GM21576 (cell line): ENCODE data around the gene LFNG.
A peak's percentile ranks its signal among the peaks of the same experiment; 100 is the strongest.
"Not testable (repeated sequence)": the region's sequence is repeated elsewhere in the genome, so short reads cannot be mapped to it uniquely, and the experiment has no call there.

ENCODE experiments used
- ATAC-seq: cut with Tn5 transposase; IDR thresholded peaks from one replicate; pipeline ENCODE4 v1.9.1; 2021; ENCODE audit warnings: mild to moderate bottlenecking, moderate library complexity; ENCODE audit not compliant: unreplicated experiment

LFNG gene

DNA sequence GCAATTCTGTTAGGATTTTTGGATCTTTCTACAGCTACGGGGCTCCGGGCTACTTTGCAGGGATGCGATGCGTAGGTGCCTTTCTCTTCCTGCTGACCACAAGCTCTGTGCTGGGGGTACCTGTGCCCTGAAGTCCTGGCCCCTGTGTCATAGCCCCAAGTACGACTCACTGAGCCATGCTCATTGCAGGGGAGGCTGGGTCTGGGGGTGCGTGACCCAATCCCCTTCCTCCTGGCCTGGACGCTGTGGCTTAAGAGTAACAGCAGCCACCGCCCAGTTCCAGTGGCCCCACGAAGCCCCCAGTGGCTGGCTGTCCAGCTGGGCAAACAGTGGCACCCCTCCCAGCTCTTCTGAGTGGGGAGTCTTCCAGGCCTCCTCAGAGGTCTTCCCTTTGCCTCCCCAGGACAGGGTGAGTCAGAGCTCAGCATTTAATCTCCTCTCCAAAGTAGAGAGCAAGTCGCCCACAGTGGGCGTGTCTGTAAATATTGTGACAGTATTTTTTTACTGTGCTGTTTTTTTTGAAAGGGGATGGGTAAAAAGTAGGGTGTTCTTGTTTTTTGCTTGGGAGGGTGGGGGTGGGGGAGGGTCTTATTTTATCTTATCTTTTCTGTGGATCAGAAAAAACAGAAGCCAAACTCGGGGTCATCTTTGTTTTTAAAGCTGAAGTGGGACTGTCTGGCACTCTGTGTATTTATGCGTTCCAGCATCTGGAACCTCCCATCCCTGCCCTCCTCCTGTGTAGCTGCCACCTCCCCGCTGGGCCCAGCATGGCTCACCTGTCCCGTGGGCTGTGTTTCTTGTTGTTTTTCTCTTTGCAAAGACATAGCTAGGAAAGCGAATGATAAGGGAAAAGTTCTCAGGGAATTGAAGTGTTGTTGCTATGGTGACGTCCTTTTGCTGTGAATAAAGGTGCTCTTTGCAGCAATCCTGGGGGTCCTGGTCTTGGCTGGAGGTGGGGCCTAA, 8.2 kb downstream of the LFNG start:
- no peak for ATAC-seq

DNA sequence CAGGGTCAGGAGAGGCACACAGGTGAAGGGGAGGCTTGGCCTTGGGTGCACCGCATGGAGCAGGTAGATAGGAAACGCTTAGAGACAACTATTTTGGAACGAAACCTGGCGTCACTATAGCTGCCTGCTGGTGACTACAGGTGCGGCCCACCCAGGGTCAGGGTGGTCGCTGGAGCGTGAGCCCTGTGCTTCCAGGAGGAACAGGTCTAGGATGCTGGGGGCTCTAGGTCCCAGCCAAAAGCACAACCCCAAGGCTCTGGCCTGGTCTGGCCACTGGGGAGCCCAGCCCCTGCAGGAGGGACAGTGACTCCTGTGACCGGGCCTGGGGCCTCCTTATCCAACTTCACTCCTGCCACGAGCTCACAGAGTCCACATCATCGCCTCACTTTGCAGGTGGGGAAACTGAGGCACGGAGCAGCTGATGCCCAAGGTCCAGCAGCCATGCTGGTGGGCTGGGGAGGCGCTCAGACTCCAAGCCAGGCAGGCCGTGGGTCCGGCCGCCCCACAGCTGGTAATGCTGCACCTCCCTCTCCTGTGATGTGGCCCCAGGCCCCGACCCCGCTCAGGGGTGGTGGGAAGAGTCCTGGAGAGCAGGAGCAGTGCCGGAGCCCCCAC, 9.0 kb downstream of the LFNG start:
- ATAC-seq = no peak

DNA sequence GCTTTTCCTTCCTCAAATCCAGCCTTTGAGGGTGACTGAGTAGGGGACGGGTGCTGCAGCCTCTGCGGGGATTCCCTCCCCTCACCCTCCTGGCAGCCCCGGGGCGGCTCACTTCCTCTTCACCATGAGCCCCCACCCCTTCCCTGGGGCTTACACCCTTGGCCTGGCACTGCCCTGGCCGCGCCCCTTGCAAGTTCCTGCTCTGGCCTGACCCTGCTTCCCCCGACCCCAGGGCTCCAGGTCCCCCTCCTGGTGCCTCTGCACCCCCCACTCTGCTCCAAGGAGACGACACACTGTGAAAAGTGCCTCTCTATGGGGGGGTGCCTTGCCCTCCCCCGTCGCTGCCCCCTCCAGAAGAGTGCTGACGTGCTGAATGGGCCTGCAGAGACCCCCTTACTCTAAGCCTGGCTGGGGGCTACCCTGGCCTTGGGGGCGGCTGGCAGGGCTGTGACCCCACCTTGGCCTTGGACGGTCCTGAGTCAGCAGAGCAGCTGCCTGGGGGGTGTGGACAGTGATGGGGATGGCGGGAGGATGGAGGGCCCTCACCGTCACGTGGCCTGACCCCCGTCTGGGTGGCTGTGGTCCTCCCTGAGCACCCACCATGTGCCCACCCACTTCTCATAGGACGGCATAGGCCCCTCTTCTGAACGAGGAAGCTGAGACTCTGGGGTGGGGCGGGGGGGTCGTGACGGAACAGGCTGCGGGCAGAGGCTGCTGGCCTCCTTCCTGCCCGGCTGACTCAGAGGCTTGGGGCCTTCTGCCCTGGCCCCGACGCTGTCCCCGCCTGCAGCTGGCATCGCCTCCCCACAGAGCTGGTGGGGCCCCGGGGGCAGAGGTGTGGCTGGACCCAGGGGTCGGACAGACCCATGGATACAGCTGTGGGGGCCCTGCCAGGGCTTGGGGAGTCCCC, 9.8 kb downstream of the LFNG start:
- peak; percentile 36 for ATAC-seq

DNA sequence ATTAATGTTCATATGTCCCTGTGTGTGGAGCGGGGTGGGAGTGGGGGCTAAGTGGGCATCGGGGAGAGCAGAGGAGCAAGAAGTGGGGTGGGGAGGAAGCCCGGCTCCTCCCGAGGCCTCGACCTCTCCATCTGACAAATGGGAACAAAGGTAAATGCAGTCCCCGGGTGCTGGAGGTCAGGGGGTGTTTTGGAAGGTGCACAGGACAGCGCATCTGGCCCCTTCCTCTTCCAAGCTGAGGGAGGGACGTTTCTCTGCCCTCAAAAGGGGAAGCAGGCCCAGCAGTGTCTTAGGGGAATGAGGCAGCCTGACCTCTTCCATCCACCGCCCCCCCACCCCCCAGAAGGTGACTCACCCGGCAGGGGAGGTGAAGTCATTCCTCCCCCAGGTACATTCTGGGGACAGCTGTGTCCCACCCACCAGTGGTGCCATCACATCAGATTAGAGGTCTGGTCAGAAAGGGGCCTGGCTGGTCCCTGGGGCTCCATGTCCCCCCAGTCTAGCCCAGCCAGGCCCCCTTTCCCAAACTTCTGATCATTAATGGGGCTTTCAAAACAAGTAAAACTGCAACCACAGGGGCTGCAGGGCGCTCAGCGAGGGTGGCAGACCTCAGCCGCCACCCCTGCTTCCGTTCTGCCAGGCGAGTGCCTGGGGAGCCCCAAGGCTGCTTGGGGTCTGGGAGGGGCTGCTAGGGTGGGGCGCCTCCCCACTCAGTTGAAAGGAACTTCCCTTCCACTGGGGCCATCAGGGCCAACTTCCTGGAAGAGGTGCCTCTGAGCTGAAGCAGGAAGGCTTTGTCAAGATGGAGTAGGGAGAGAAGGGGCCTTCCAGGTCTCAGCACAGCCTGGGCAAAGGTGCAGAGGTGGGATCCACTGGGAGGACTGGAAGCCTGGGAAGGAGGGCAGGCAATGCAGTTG, 10.8 kb downstream of the LFNG start:
- ATAC-seq = no peak

DNA sequence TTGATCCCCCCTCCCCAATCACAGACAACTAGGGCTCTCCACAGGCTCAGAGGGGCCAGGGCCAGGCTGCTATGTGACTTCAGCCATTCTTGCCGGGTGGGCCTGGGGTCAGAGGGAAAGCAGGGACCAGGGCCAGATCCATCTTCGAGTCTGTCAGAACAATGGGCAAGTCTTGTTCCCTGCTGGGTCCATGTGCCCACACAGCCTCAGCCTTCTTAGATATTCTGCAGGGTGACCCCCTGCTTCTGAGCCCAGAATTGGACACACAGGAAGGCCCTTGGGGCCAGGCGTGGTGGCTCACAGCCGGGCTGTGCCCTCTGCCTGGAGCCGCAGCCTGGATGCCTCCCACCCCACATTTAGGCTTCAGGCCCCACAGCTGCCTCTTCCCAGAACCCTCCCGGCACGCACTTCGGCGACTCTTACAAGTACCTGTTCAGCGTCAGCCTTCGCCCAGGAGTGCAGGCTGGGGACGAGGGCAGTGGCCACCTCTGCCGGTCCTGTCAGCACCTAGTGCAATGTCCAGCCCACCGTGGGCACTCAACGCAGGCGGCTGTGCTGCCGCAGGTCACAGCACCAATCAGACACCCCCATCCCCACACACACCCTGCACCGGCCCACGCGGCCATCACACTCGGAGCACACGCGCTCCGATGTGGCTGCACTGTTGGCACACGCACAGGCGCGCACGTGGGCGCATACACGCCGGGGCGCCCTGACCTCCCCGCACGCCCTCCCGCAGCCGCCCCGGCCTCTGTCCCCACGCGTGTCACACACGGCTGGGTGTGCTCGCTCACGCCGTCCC, 11.6 kb downstream of the LFNG start:
- ATAC-seq = not testable (repeated sequence)

DNA sequence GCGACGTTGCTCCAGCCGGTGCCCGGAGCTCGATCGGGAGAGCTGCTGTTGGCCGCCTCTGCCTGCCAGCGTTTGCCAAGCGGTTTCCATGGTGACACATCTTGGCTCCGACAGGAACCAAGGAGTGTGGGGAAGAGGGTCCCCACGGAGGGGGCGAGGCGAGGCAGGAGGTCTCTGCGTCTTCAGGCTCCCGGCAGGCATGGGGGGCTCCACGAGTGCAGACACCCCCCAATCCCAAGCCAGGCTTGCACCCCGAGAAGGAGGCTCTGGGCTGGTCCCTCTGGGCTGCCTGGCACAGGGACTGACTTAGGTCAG, 12.2 kb downstream of the LFNG start:
- ATAC-seq = not testable (repeated sequence)

DNA sequence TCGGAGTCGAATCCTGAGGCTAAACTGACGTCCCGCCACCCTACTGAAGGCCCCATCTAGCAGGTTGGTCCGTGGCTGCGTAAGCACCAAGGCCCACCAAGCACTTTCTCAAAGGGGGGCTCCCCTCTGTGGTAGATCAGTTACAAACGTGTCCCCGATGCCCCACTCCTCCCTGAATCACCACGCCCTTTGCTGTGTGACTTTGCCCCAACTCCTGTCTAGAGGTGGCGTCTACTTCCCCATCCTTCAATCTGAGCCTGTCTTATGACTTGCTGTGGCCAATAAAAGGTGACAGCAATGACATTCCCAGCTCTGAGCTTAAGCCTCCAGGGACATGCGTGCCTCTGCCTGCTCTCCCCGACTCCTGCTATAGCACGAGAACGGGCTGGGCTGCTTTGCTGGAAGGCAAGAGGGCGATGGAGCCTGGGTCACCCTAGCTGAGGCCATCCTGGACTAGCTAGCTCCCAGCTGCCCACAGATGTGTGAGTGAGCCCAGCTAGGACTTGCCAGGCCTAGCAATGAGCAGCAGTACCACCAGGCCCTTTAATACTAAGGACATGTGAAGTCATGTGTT, 12.7 kb downstream of the LFNG start:
- not testable (repeated sequence) for ATAC-seq

DNA sequence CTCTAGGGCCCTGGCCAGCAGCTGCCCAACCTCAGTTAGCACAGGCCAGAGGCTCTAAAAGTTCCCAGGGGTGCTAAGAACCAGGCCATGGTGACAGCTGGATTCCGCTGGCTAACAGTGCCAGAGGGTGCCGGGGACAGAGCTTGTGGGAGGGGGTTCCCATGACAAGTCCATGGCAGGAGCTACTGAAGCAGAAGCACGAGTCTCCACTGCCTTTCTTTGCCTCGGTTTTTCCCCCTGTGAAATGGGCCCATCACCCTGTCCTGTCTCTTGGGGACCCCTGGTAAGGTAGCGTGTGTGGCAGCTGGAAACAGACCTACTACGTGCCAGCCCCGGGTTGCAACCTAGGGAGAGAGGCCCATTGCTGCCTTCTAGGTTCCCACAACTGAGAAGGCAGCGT, 13.2 kb downstream of the LFNG start:
- ATAC-seq = not testable (repeated sequence)

DNA sequence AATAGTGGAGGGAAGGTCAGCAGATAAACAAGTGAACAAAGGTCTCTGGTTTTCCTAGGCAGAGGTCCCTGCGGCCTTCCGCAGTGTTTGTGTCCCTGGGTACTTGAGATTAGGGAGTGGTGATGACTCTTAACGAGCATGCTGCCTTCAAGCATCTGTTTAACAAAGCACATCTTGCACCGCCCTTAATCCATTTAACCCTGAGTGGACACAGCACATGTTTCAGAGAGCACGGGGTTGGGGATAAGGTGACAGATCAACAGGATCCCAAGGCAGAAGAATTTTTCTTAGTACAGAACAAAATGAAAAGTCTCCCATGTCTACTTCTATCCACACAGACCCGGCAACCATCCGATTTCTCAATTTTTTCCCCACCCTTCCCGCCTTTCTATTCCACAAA, 14.0 kb downstream of the LFNG start:
- not testable (repeated sequence) for ATAC-seq

DNA sequence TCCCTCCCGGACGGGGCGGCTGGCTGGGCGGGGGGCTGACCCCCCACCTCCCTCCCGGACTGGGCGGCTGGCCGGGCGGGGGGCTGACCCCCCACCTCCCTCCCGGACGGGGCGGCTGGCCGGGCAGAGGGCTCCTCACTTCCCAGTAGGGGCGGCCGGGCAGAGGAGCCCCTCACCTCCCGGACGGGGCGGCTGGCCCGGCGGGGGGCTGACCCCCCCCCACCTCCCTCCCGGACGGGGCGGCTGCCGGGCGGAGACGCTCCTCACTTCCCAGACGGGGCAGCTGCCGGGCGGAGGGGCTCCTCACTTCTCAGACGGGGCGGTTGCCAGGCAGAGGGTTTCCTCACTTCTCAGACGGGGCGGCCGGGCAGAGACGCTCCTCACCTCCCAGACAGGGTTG, 14.6 kb downstream of the LFNG start:
- ATAC-seq = not testable (repeated sequence)

DNA sequence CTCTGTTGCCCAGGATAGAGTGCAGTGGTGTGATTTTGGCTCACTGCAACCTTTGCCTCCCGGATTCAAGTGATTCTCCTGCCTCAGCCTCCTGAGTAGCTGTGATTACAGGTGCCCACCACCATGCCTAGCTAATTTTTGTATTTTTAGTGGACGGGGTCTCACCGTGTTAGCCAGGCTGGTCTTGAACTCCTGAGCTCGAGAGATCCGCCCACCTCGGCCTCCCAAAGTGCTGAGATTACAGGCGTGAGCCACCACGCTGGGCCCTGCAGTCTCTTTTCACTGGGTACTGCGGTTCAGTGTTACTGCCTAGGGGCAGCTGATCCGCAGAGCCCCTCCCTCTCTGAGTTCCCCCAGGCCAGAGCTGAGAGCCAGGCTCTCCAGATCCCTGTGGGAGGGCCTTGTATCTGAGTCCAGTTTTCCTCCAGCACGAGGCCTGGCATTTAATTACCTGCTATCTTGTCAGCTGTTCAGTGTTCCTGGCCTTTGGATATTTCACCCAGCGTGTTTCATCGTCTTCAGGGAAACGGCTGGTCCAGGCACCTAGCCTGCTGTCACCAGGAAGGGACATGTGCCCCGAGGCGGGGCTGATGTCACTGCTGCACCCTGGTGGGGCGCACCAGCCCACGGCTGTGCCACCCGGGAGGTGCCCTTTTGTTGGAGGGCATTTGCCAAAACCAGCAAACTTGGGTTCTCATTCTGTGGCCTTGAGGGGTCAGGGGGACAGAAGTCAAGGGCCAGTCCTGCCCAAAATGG, 16.5 kb downstream of the LFNG start:
- ATAC-seq = not testable (repeated sequence)

DNA sequence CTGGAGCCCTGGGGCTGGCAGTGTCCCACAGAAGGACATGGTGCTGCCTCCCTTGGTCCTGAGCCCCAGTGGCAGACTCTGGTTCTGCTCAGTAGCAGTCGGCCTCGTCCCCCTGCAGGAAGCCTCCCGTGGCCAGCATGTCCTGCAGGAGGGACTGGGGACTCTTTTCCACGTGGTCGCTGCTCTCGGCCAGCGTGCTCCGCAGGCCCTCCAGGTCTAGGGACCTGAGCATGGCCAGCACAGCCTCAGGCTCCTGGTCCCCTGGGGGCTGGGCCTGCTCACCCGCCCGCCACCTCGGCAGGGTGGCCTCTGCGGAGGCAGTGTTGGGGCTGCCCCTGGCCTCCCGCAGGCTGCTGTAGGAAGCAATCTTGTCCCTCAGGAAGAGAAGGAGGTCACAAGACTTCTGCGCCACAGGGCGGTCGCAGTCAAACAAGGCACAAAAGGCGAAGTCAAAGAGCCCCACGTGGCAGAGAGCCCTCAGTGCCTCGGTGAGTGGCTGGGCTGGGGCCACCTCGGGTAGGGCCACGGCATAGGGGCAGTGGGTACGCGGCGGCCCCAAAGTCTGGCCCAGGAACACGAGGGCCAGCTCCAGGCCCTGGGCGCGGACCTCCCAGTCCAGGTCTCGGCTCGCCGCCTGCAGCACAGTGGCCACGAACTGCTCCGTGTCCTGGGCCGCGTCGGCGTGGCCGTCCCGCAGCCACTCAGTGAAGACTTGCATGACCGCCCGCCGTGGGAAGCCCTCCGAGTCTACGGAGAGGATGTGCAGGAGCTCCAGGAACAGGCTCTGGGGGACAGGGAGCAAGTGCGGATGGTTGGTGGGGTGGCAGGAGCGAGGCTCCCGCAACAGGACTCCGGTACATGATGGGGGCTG, 18.6 kb downstream of the LFNG start:
- ATAC-seq = no peak

DNA sequence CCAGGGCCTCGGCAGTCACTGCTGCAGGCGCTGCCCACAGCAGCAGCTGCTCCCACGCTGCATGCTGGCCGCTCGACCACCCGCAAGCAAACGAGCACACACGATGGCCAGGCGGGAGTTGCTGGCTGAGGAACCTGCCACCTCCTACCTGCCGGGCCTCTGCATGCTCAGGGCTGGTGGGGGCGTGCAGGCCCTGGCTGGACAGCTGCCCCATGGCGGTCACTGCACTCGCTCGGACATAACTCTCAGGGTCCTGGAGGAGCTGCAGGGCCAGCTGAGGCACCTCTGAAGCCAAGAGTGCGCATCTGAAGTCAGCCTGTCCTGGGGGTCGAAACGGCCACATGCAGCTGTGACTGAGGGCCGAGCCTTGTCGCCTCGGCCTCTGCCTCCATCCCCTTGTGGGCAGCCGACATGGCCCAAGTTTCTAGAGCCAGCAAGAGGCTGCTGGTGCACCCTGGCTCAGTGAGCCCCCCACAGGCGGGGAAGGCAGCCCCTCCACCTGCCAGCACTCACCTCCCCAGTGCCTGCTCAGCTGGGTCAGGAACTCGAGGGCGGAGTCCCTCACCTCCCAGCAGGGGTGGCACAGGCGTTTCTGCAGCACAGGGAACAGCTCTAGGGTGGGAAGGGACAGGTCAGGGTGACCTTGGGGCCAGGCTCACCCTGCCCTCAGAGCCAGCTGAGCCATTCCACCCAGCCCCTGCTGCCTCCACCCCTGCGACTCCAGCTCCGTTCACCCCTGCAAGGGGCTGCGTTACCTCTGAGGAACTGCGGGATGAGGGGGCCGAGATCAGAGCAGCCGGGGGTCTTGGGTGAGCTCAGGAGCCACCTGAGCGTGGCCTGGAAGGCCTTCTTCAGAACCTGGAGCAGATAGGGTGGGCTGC, 19.7 kb downstream of the LFNG start:
- ATAC-seq = no peak

DNA sequence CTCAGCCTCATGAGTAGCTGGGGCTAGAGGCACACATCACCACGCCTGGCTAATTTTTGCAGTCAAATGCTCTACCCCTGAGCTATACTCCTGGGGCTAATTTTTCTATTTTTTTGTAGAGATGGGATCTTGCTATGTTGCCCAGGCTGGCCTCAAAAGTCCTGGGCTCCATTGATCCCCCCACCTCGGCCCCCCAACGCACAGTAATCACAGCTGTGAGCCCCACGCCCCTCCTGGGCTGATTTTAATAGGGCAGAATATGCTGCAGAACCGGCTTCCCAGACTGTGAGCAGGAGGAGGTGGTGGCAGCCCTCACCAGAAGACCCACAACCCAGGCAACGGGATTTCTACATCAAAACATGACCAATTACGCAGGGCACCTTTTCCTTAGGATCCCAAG, 20.6 kb downstream of the LFNG start:
- no peak for ATAC-seq

DNA sequence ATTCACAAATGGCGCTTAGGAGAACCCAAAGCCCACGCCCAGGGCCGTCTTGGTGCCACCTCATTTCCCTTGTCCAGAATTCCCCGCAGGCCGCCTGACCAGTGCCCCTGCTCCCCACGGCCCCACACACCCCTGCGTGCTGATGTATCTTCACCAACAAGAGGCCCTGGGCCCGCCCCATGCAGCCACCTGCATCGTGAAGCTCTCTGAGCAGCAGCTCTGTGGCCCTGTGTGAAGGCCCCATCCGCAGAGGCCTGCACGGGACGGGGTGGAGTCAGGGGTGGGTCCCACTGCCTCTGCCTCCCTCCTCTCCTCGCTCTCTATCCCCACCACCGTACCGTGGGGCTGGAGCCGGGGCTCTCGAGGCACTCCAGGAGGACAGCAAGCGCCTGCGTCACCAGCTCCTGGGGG, 21.1 kb downstream of the LFNG start:
- ATAC-seq = no peak

DNA sequence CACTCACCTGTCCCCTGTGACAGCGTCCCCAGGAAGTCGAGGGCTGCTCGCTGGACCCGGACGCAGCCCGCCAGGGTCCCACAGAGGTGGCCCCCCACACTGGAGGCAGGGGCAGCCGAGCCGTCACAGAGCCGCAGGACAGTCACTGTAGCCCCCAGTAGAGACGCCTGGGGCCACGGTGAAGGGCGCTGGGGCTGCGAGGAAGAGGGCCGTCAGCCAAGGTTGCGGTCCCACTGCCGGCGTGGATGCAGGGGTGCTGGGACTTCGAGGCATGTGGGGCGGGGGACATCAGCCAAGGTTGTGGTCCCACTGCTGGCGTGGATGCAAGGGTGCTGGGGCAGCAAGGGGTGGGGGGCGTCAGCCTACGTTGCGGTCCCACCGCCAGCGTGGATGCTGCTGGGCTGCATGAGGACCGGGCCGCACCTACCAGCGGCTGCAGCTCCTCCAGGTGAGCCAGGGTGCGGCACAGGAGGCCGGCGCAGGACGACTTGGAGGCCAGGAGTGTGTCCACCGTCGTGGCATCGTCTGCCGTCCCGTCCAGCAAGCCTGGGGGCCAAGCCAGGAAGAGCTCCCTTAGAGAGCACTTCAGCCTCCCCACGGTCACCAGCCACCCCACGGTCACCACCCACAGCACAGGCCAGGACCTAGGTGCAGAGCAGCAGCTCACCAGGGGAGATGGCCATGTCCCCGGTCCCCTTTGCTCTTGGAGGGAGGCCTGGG, 21.9 kb downstream of the LFNG start:
- ATAC-seq = no peak
